ENCODE measurements around the gene ZFYVE28.
A peak's percentile ranks its signal among the peaks of the same experiment; 100 is the strongest.

The ZFYVE28 gene

DNA sequence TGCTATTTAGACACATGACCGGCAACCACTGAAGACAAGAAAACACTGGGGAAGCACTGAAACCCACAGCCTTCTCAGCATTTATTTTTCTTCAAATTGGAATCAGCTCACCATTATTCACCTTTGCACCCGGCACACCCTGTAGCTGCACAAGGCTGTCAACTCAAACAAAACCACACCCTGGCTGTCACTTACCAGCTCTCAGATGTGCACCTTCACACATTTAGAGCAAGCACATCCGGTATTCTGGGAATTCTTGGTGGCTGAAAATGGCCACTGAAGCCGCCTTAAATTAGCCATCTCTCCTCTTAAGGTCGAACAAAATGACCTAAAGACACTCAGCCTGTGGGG lies 5.9 kb downstream of the ZFYVE28 start:
- Histone ChIP-seq H3K27me3 (ENCODE audit: insufficient read depth, insufficient read length) (peaks cover 69% of the 10 kb centered on the region), H3K4me1 (ENCODE audit: insufficient read depth, insufficient read length) (peaks cover 12% of the 10 kb centered on the region), H3K9ac (ENCODE audit: insufficient read length, low read depth) (peak overlapping the region; percentile 52), H3K36me3 (ENCODE audit: insufficient read depth, insufficient read length, low read length) (no peaks in the 10 kb centered on the region), H3K9me3 (ENCODE audit: insufficient read depth, low read length) (no peaks in the 10 kb centered on the region), H3K4me3 (ENCODE audit: insufficient read length, low read depth) (peak overlapping the region; percentile 19)
- DNase-seq (ENCODE audit: low read depth, low spot score), result no peak
- TF ChIP-seq ZNF274 (IDR thresholded peaks at IDR 0.05; ENCODE audit: low read depth, low read length) (no peak), YY1 (IDR thresholded peaks at IDR 0.05; ENCODE audit: insufficient read depth, insufficient read length) (no peak), SUZ12 (IDR thresholded peaks at IDR 0.05; ENCODE audit: extremely low read depth, insufficient read depth, insufficient read length) (no peak)

DNA sequence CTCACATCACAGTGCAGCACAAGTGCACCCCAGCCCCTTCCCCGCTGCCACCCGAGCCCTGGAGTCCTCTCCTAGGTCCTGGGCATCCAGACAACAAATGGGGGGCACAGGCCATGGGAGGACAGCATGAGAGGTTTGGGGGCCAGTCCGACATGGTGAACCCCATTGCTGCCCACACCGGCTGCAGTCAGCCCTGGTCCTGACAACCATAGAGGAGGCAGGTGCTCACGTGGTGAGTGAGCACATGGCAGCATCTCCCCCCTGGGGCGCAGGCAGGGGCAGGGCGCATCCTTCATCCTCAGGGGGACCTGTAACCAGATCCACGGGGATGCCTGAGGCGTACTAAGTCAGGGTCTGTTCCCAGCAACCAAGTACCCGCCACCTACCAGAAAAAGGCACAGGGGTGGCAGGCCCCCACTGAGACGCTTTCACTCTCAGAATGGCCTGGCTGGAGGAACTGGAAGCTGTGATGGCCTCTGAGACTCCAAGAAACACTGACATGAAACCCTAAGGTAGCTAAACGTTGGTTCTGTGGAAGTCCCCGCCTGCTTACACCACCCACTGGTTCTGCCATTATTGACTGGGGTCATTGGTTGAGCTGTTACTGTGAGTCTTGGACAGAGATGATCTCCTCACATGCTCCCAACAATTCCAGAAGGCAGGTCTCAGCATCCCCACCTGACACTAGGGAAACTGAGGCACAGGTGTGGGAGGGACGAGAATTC lies 6.5 kb downstream of the ZFYVE28 start:
- no peak for DNase-seq (ENCODE audit: low read depth, low spot score)
- H3K27me3 ChIP-seq (ENCODE audit: insufficient read depth, insufficient read length), result peaks cover 64% of the 10 kb centered on the region
- no peak for TF ChIP-seq YY1 (IDR thresholded peaks at IDR 0.05; ENCODE audit: insufficient read depth, insufficient read length)
- no peak for TF ChIP-seq ZNF274 (IDR thresholded peaks at IDR 0.05; ENCODE audit: low read depth, low read length)
- no peak for TF ChIP-seq SUZ12 (IDR thresholded peaks at IDR 0.05; ENCODE audit: extremely low read depth, insufficient read depth, insufficient read length)
- no peaks in the 10 kb centered on the region for H3K9me3 ChIP-seq (ENCODE audit: insufficient read depth, low read length)
- peaks cover 12% of the 10 kb centered on the region for H3K4me1 ChIP-seq (ENCODE audit: insufficient read depth, insufficient read length)
- no peaks in the 10 kb centered on the region for H3K36me3 ChIP-seq (ENCODE audit: insufficient read depth, insufficient read length, low read length)
- no peak overlapping the region for H3K9ac ChIP-seq (ENCODE audit: insufficient read length, low read depth)
- H3K4me3 ChIP-seq (ENCODE audit: insufficient read length, low read depth), result no peak overlapping the region

DNA sequence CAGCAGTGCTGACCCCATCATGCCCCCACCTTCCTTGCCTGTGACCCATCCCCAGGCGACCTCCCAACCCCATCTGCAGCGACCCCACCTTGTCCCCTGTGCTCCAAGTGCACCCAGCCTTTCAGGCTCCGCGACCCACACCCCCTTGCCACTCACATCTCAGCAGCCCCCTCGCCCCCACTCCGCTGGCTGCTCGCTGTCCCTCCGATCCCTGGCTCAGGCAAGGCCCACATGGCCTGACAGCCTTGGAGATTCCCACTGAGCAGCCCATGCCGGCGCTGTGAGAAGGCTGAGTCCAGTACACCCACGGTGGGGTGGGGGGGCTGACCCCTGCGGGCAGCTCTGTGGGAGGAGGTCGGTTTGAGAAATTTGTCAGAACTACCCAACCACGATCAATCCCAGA lies 9.1 kb downstream of the ZFYVE28 start:
- no peak for TF ChIP-seq YY1 (IDR thresholded peaks at IDR 0.05; ENCODE audit: insufficient read depth, insufficient read length)
- no peak for TF ChIP-seq SUZ12 (IDR thresholded peaks at IDR 0.05; ENCODE audit: extremely low read depth, insufficient read depth, insufficient read length)
- no peak for TF ChIP-seq ZNF274 (IDR thresholded peaks at IDR 0.05; ENCODE audit: low read depth, low read length)
- Histone ChIP-seq H3K9me3 (ENCODE audit: insufficient read depth, low read length) (no peaks in the 10 kb centered on the region), H3K4me1 (ENCODE audit: insufficient read depth, insufficient read length) (peaks cover 19% of the 10 kb centered on the region), H3K27me3 (ENCODE audit: insufficient read depth, insufficient read length) (peaks cover 38% of the 10 kb centered on the region), H3K36me3 (ENCODE audit: insufficient read depth, insufficient read length, low read length) (no peaks in the 10 kb centered on the region), H3K9ac (ENCODE audit: insufficient read length, low read depth) (peak overlapping the region; percentile 17), H3K4me3 (ENCODE audit: insufficient read length, low read depth) (no peak overlapping the region)
- DNase-seq (ENCODE audit: low read depth, low spot score), result no peak

DNA sequence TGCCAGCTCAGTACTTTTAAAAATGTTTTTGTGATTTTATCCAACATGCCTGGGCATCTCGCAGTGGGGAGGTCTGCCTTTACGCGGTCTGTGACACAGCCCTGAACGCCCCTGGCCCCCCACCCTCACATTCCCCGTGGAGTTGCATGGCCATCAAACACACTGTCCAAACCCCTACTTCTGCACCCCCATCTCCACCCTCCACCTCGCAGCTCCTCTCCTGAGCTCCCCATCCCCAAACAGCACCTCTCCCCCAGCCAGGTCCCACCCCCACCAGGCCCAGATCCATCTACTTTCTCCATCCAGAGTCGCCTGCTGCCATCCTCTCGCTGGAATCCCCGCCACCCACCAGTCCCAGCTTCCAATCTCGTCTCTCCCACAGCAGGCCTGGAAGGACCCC lies 9.5 kb downstream of the ZFYVE28 start:
- Histone ChIP-seq H3K9me3 (ENCODE audit: insufficient read depth, low read length) (no peaks in the 10 kb centered on the region), H3K4me1 (ENCODE audit: insufficient read depth, insufficient read length) (peaks cover 19% of the 10 kb centered on the region), H3K27me3 (ENCODE audit: insufficient read depth, insufficient read length) (peaks cover 34% of the 10 kb centered on the region), H3K9ac (ENCODE audit: insufficient read length, low read depth) (peak overlapping the region; percentile 17), H3K4me3 (ENCODE audit: insufficient read length, low read depth) (no peak overlapping the region), H3K36me3 (ENCODE audit: insufficient read depth, insufficient read length, low read length) (no peaks in the 10 kb centered on the region)
- TF ChIP-seq ZNF274 (IDR thresholded peaks at IDR 0.05; ENCODE audit: low read depth, low read length), result no peak
- TF ChIP-seq SUZ12 (IDR thresholded peaks at IDR 0.05; ENCODE audit: extremely low read depth, insufficient read depth, insufficient read length), result no peak
- no peak for TF ChIP-seq YY1 (IDR thresholded peaks at IDR 0.05; ENCODE audit: insufficient read depth, insufficient read length)
- DNase-seq (ENCODE audit: low read depth, low spot score), result no peak

GRCh38 chr4:2408401-2408958 lies 10.0 kb downstream of the ZFYVE28 start:
- Histone ChIP-seq H3K27me3 (ENCODE audit: insufficient read depth, insufficient read length) (peaks cover 30% of the 10 kb centered on the region), H3K36me3 (ENCODE audit: insufficient read depth, insufficient read length, low read length) (no peaks in the 10 kb centered on the region), H3K4me3 (ENCODE audit: insufficient read length, low read depth) (no peak overlapping the region), H3K9me3 (ENCODE audit: insufficient read depth, low read length) (no peaks in the 10 kb centered on the region), H3K9ac (ENCODE audit: insufficient read length, low read depth) (no peak overlapping the region), H3K4me1 (ENCODE audit: insufficient read depth, insufficient read length) (peaks cover 16% of the 10 kb centered on the region)
- TF ChIP-seq YY1 (IDR thresholded peaks at IDR 0.05; ENCODE audit: insufficient read depth, insufficient read length) (no peak), ZNF274 (IDR thresholded peaks at IDR 0.05; ENCODE audit: low read depth, low read length) (no peak), SUZ12 (IDR thresholded peaks at IDR 0.05; ENCODE audit: extremely low read depth, insufficient read depth, insufficient read length) (no peak)
- DNase-seq (ENCODE audit: low read depth, low spot score), result no peak

GRCh38 chr4:2407991-2408342 lies 10.5 kb downstream of the ZFYVE28 start:
- TF ChIP-seq YY1 (IDR thresholded peaks at IDR 0.05; ENCODE audit: insufficient read depth, insufficient read length) (no peak), SUZ12 (IDR thresholded peaks at IDR 0.05; ENCODE audit: extremely low read depth, insufficient read depth, insufficient read length) (no peak), ZNF274 (IDR thresholded peaks at IDR 0.05; ENCODE audit: low read depth, low read length) (no peak)
- peaks cover 33% of the 10 kb centered on the region for H3K27me3 ChIP-seq (ENCODE audit: insufficient read depth, insufficient read length)

GRCh38 chr4:2406920-2407319 lies 11.5 kb downstream of the ZFYVE28 start:
- TF ChIP-seq ZNF274 (IDR thresholded peaks at IDR 0.05; ENCODE audit: low read depth, low read length) (no peak), SUZ12 (IDR thresholded peaks at IDR 0.05; ENCODE audit: extremely low read depth, insufficient read depth, insufficient read length) (no peak), YY1 (IDR thresholded peaks at IDR 0.05; ENCODE audit: insufficient read depth, insufficient read length) (no peak)
- no peaks in the 10 kb centered on the region for H3K9me3 ChIP-seq (ENCODE audit: insufficient read depth, low read length)
- H3K9ac ChIP-seq (ENCODE audit: insufficient read length, low read depth), result no peak overlapping the region
- peaks cover 16% of the 10 kb centered on the region for H3K4me1 ChIP-seq (ENCODE audit: insufficient read depth, insufficient read length)
- H3K4me3 ChIP-seq (ENCODE audit: insufficient read length, low read depth), result no peak overlapping the region
- H3K36me3 ChIP-seq (ENCODE audit: insufficient read depth, insufficient read length, low read length), result no peaks in the 10 kb centered on the region
- no peak for DNase-seq (ENCODE audit: low read depth, low spot score)
- H3K27me3 ChIP-seq (ENCODE audit: insufficient read depth, insufficient read length), result peaks cover 29% of the 10 kb centered on the region

More at GRCh38 chr4:2407991-2408342, 10.5 kb downstream of the ZFYVE28 start:
- peaks cover 19% of the 10 kb centered on the region for H3K4me1 ChIP-seq (ENCODE audit: insufficient read depth, insufficient read length)
- no peak overlapping the region for H3K4me3 ChIP-seq (ENCODE audit: insufficient read length, low read depth)
- no peaks in the 10 kb centered on the region for H3K9me3 ChIP-seq (ENCODE audit: insufficient read depth, low read length)
- no peaks in the 10 kb centered on the region for H3K36me3 ChIP-seq (ENCODE audit: insufficient read depth, insufficient read length, low read length)
- H3K9ac ChIP-seq (ENCODE audit: insufficient read length, low read depth), result no peak overlapping the region
- DNase-seq (ENCODE audit: low read depth, low spot score), result no peak
